Endodermal cell (in vitro differentiated cells): ENCODE results near the gene GPM6B. TPM values are rescaled to one million over a fixed set of nuclear protein-coding genes. Genes with fewer than 3 reads are reported as not detected.

ENCODE experiments used
- DNase-seq: peaks from one replicate; pipeline ENCODE4 v3.0.0-alpha.2; 2017
- H3K27ac ChIP-seq: 2 replicates; pipeline ENCODE4 v1.5.1; 2013; ENCODE audit warnings: mild to moderate bottlenecking, low read depth, low read length, moderate library complexity
- H3K27me3 ChIP-seq: 2 replicates; pipeline ENCODE4 v1.6.1; 2013; ENCODE audit warnings: mild to moderate bottlenecking, low read length, moderate library complexity; ENCODE audit not compliant: insufficient read depth, control insufficient read depth, poor library complexity, severe bottlenecking
- H3K36me3 ChIP-seq: 2 replicates; pipeline ENCODE4 v1.7.0; 2013; ENCODE audit warnings: mild to moderate bottlenecking, low read length, moderate library complexity; ENCODE audit not compliant: control insufficient read depth, insufficient read depth
- H3K4me1 ChIP-seq: one replicate; pipeline ENCODE4 v1.7.0; 2013; ENCODE audit warnings: low read length; ENCODE audit not compliant: control insufficient read depth, insufficient read depth
- H3K4me3 ChIP-seq: 2 replicates; pipeline ENCODE4 v1.5.1; 2013; ENCODE audit warnings: mild to moderate bottlenecking, low read length, moderate library complexity
- H3K9ac ChIP-seq: 2 replicates; pipeline ENCODE4 v1.6.1; 2013; ENCODE audit warnings: mild to moderate bottlenecking, low read length, moderate library complexity; ENCODE audit not compliant: poor library complexity, severe bottlenecking; ENCODE audit errors: extremely low read depth
- H3K9me3 ChIP-seq: 2 replicates; pipeline ENCODE4 v1.6.1; 2013; ENCODE audit warnings: mild to moderate bottlenecking, low read length, moderate library complexity; ENCODE audit not compliant: control insufficient read depth
- H3K27ac Mint-ChIP-seq: 2 replicates; pipeline ENCODE4 v1.8.0; 2020; ENCODE audit warnings: mixed read lengths
- H3K27me3 Mint-ChIP-seq: 2 replicates; pipeline ENCODE4 v1.8.0; 2021; ENCODE audit warnings: mild to moderate bottlenecking, mixed read lengths; ENCODE audit not compliant: insufficient read depth
- H3K36me3 Mint-ChIP-seq: 2 replicates; pipeline ENCODE4 v1.8.0; 2020; ENCODE audit warnings: low read depth, mixed read lengths
- H3K4me1 Mint-ChIP-seq: 2 replicates; pipeline ENCODE4 v1.8.0; 2020; ENCODE audit warnings: mixed read lengths
- H3K4me3 Mint-ChIP-seq: 2 replicates; pipeline ENCODE4 v1.8.0; 2020; ENCODE audit warnings: mild to moderate bottlenecking, moderate library complexity, mixed read lengths
- H3K9me3 Mint-ChIP-seq: 2 replicates; pipeline ENCODE4 v1.8.0; 2020; ENCODE audit warnings: mild to moderate bottlenecking, mixed read lengths
- WGBS, 2 experiments: methylation state at CpG; one replicate each; pipeline versions ENCODE4 v1.1.5 to v1.1.7; 2013; ENCODE audit warnings: missing lambda C conversion rate in 2 of 2, mixed read lengths in 1 of 2; ENCODE audit not compliant: insufficient coverage in 1 of 2, insufficient read length in 1 of 2; 5-methylcytosine and 5-hydroxymethylcytosine counted together
- total RNA-seq, 2 donors: library from RNA; stranded (reverse); fragmentation: NEBNext Ultra II Directional in 1 of 2; extraction: Animal tissue kit (Norgen Biotek cat#: 25700) in 1 of 2; gene quantifications; 2 replicates in 1 of 2; 3 replicates in 1 of 2; pipeline ENCODE4 v1.2.1, GENCODE V29; 2021
- TF ChIP-seq, protein P1 (sequence below): fragments of 200-600 bp; sonication (generic); conservative IDR thresholded peaks from 2 replicates; pipeline ENCODE4 v1.5.0; 2021; ENCODE audit warnings: antibody characterized with exemption, mild to moderate bottlenecking

The GPM6B gene
- total RNA-seq, 2 donors from 2014 or later: 26.2 to 61.1 TPM

DNA sequence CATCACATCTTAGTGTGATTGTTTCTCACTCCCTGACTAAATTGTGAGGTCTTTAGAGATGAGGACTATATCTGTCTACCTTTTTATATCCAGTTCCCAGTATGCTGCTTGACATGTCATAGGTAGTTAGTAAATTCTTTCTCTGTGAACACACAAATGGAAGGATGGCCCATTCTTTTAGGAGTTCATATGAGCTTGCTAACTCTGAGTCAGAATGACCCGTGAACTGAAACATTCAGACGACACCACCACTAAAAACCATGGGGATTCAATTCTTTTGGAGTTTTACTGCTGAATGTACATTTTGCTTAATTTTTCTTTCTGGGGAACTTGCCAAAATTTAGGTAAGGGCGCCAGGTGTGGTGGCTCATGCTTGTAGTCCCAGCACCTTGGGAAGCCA lies 68.4 kb downstream of the GPM6B start:
- Histone ChIP-seq H3K9me3 (no peaks in the 10 kb centered on the region), H3K27ac (no peak overlapping the region), H3K36me3 (peaks cover 68% of the 10 kb centered on the region), H3K9ac (no peak overlapping the region), H3K27me3 (no peaks in the 10 kb centered on the region), H3K4me1 (peaks cover 3% of the 10 kb centered on the region), H3K4me3 (no peak overlapping the region)
- peaks cover 47% of the 10 kb centered on the region for H3K36me3 Mint-ChIP-seq
- no peak for DNase-seq
- H3K9me3 Mint-ChIP-seq: peaks cover 47% of the 10 kb centered on the region
- H3K4me3 Mint-ChIP-seq: no peak overlapping the region
- no peaks in the 10 kb centered on the region for H3K27me3 Mint-ChIP-seq
- H3K27ac Mint-ChIP-seq: no peak overlapping the region
- 83 to 93% methylated on average over 3 of the region's 3 CpGs for WGBS, 2 experiments
- no peaks in the 10 kb centered on the region for H3K4me1 Mint-ChIP-seq
- TF ChIP-seq, protein P1, sequence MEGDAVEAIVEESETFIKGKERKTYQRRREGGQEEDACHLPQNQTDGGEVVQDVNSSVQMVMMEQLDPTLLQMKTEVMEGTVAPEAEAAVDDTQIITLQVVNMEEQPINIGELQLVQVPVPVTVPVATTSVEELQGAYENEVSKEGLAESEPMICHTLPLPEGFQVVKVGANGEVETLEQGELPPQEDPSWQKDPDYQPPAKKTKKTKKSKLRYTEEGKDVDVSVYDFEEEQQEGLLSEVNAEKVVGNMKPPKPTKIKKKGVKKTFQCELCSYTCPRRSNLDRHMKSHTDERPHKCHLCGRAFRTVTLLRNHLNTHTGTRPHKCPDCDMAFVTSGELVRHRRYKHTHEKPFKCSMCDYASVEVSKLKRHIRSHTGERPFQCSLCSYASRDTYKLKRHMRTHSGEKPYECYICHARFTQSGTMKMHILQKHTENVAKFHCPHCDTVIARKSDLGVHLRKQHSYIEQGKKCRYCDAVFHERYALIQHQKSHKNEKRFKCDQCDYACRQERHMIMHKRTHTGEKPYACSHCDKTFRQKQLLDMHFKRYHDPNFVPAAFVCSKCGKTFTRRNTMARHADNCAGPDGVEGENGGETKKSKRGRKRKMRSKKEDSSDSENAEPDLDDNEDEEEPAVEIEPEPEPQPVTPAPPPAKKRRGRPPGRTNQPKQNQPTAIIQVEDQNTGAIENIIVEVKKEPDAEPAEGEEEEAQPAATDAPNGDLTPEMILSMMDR: no peak

- H3K9me3 ChIP-seq: no peaks in the 10 kb centered on the region
- peaks cover 69% of the 10 kb centered on the region for H3K36me3 ChIP-seq
- TF ChIP-seq, protein P1: peak; percentile 68
- no peaks in the 10 kb centered on the region for H3K27me3 ChIP-seq
- Mint-ChIP-seq H3K9me3 (peaks cover 47% of the 10 kb centered on the region), H3K27ac (no peak overlapping the region), H3K4me1 (peaks cover under 1% of the 10 kb centered on the region), H3K36me3 (peaks cover 42% of the 10 kb centered on the region), H3K27me3 (no peaks in the 10 kb centered on the region), H3K4me3 (no peak overlapping the region)
- H3K9ac ChIP-seq: no peak overlapping the region
- DNase-seq: peak; percentile 59
- no peak overlapping the region for H3K4me3 ChIP-seq
- WGBS, 2 experiments: 67 to 80% methylated on average over 1 of the region's 2 CpGs
- no peak overlapping the region for H3K27ac ChIP-seq
- peaks cover 3% of the 10 kb centered on the region for H3K4me1 ChIP-seq
These were observed 69.1 kb downstream of the GPM6B start for GRCh38 chrX:13747836-13748235.

GRCh38 chrX:13742397-13743176 lies 74.3 kb downstream of the GPM6B start:
- H3K4me3 Mint-ChIP-seq: no peak overlapping the region
- 74 to 84% methylated on average over 6 to 11 of the region's 13 CpGs for WGBS, 2 experiments

More at GRCh38 chrX:13742397-13743176, 74.3 kb downstream of the GPM6B start:
- H3K4me3 ChIP-seq: no peak overlapping the region
- H3K4me1 ChIP-seq: no peaks in the 10 kb centered on the region
- H3K36me3 Mint-ChIP-seq: peaks cover 34% of the 10 kb centered on the region
- peak overlapping the region; percentile 66 for H3K27ac Mint-ChIP-seq
- DNase-seq: no peak
- H3K9me3 Mint-ChIP-seq: peaks cover 42% of the 10 kb centered on the region
- peaks cover 51% of the 10 kb centered on the region for H3K36me3 ChIP-seq
- peaks cover 13% of the 10 kb centered on the region for H3K4me1 Mint-ChIP-seq
- no peaks in the 10 kb centered on the region for H3K27me3 ChIP-seq
- H3K27me3 Mint-ChIP-seq: no peaks in the 10 kb centered on the region
- H3K9me3 ChIP-seq: no peaks in the 10 kb centered on the region
- H3K27ac ChIP-seq: no peak overlapping the region
- no peak overlapping the region for H3K9ac ChIP-seq
- TF ChIP-seq, protein P1: no peak
